ENCODE data around the gene F11.
"Not testable (repeated sequence)": the region's sequence is repeated elsewhere in the genome, so short reads cannot be mapped to it uniquely, and the experiment has no call there.

Gene F11

GRCh38 chr4:186271081-186271678 is 5.2 kb downstream of the F11 start:
- Mint-ChIP-seq H3K27ac (no peak overlapping the region), H3K9me3 (no peaks in the 10 kb centered on the region), H3K4me3 (no peak overlapping the region), H3K4me1 (ENCODE audit: low read depth) (no peaks in the 10 kb centered on the region), H3K27me3 (peaks cover 30% of the 10 kb centered on the region), H3K36me3 (ENCODE audit: low read depth) (no peaks in the 10 kb centered on the region)
- DNase-seq: no peak

- no peak overlapping the region for H3K4me3 Mint-ChIP-seq
- DNase-seq: no peak
- H3K27ac Mint-ChIP-seq: no peak overlapping the region
- no peaks in the 10 kb centered on the region for H3K36me3 Mint-ChIP-seq (ENCODE audit: low read depth)
- H3K27me3 Mint-ChIP-seq: peaks cover 17% of the 10 kb centered on the region
- H3K4me1 Mint-ChIP-seq (ENCODE audit: low read depth): no peaks in the 10 kb centered on the region
- H3K9me3 Mint-ChIP-seq: no peaks in the 10 kb centered on the region
Measured at GRCh38 chr4:186272699-186273391, 6.9 kb downstream of the F11 start.

- not testable (repeated sequence) for DNase-seq; H3K4me1 Mint-ChIP-seq (ENCODE audit: low read depth); H3K36me3 Mint-ChIP-seq (ENCODE audit: low read depth); H3K9me3 Mint-ChIP-seq; H3K27ac Mint-ChIP-seq; H3K4me3 Mint-ChIP-seq
- peaks cover 17% of the 10 kb centered on the region for H3K27me3 Mint-ChIP-seq
Measured at GRCh38 chr4:186273392-186273789, 7.4 kb downstream of the F11 start.

GRCh38 chr4:186283311-186283710 is 17.3 kb downstream of the F11 start:
- Mint-ChIP-seq H3K4me1 (ENCODE audit: low read depth) (no peaks in the 10 kb centered on the region), H3K9me3 (no peaks in the 10 kb centered on the region), H3K4me3 (no peak overlapping the region), H3K36me3 (ENCODE audit: low read depth) (no peaks in the 10 kb centered on the region), H3K27me3 (peaks cover 5% of the 10 kb centered on the region), H3K27ac (no peak overlapping the region)
- no peak for DNase-seq

- no peaks in the 10 kb centered on the region for H3K36me3 Mint-ChIP-seq (ENCODE audit: low read depth)
Measured at GRCh38 chr4:186285147-186285546, 19.2 kb downstream of the F11 start.

GRCh38 chr4:186286581-186286980 is 20.6 kb downstream of the F11 start:
- DNase-seq: no peak
- Mint-ChIP-seq H3K27me3 (peaks cover 4% of the 10 kb centered on the region), H3K9me3 (no peaks in the 10 kb centered on the region), H3K27ac (no peak overlapping the region), H3K4me1 (ENCODE audit: low read depth) (no peaks in the 10 kb centered on the region), H3K4me3 (no peak overlapping the region), H3K36me3 (ENCODE audit: low read depth) (no peaks in the 10 kb centered on the region)

More at GRCh38 chr4:186285147-186285546, 19.2 kb downstream of the F11 start:
- peaks cover 3% of the 10 kb centered on the region for H3K27me3 Mint-ChIP-seq
- H3K27ac Mint-ChIP-seq: no peak overlapping the region
- H3K9me3 Mint-ChIP-seq: no peaks in the 10 kb centered on the region
- H3K4me1 Mint-ChIP-seq (ENCODE audit: low read depth): no peaks in the 10 kb centered on the region
- H3K4me3 Mint-ChIP-seq: no peak overlapping the region
- no peak for DNase-seq

GRCh38 chr4:186291256-186291890 is 25.4 kb downstream of the F11 start:
- H3K9me3 Mint-ChIP-seq: no peaks in the 10 kb centered on the region
- no peak for DNase-seq
- H3K27ac Mint-ChIP-seq: no peak overlapping the region
- H3K27me3 Mint-ChIP-seq: peaks cover 30% of the 10 kb centered on the region
- no peak overlapping the region for H3K4me3 Mint-ChIP-seq
- no peaks in the 10 kb centered on the region for H3K4me1 Mint-ChIP-seq (ENCODE audit: low read depth)
- H3K36me3 Mint-ChIP-seq (ENCODE audit: low read depth): no peaks in the 10 kb centered on the region

- peaks cover 50% of the 10 kb centered on the region for H3K27me3 Mint-ChIP-seq
Measured at GRCh38 chr4:186294160-186294559, 28.2 kb downstream of the F11 start.

GRCh38 chr4:186296481-186296880 is 30.5 kb downstream of the F11 start:
- Mint-ChIP-seq H3K27me3 (peaks cover 62% of the 10 kb centered on the region), H3K9me3 (no peaks in the 10 kb centered on the region), H3K27ac (no peak overlapping the region), H3K36me3 (ENCODE audit: low read depth) (no peaks in the 10 kb centered on the region), H3K4me1 (ENCODE audit: low read depth) (peaks cover 4% of the 10 kb centered on the region), H3K4me3 (no peak overlapping the region)
- no peak for DNase-seq

More at GRCh38 chr4:186294160-186294559, 28.2 kb downstream of the F11 start:
- no peaks in the 10 kb centered on the region for H3K36me3 Mint-ChIP-seq (ENCODE audit: low read depth)
- H3K27ac Mint-ChIP-seq: no peak overlapping the region
- peaks cover 4% of the 10 kb centered on the region for H3K4me1 Mint-ChIP-seq (ENCODE audit: low read depth)
- no peak overlapping the region for H3K4me3 Mint-ChIP-seq
- no peaks in the 10 kb centered on the region for H3K9me3 Mint-ChIP-seq
- DNase-seq: no peak

- peaks cover 4% of the 10 kb centered on the region for H3K4me1 Mint-ChIP-seq (ENCODE audit: low read depth)
- no peaks in the 10 kb centered on the region for H3K9me3 Mint-ChIP-seq
- no peak overlapping the region for H3K27ac Mint-ChIP-seq
- H3K36me3 Mint-ChIP-seq (ENCODE audit: low read depth): no peaks in the 10 kb centered on the region
- no peak for DNase-seq
- no peak overlapping the region for H3K4me3 Mint-ChIP-seq
- peaks cover 57% of the 10 kb centered on the region for H3K27me3 Mint-ChIP-seq
Measured at GRCh38 chr4:186297013-186297645, 31.1 kb downstream of the F11 start.

- peaks cover 4% of the 10 kb centered on the region for H3K4me1 Mint-ChIP-seq (ENCODE audit: low read depth)
- no peak for DNase-seq
Measured at GRCh38 chr4:186298031-186298647, 32.1 kb downstream of the F11 start.

GRCh38 chr4:186299291-186299690 is 33.3 kb downstream of the F11 start:
- no peak overlapping the region for H3K4me3 Mint-ChIP-seq
- H3K9me3 Mint-ChIP-seq: no peaks in the 10 kb centered on the region

More at GRCh38 chr4:186298031-186298647, 32.1 kb downstream of the F11 start:
- Mint-ChIP-seq H3K27ac (no peak overlapping the region), H3K27me3 (peaks cover 56% of the 10 kb centered on the region), H3K36me3 (ENCODE audit: low read depth) (no peaks in the 10 kb centered on the region), H3K9me3 (no peaks in the 10 kb centered on the region), H3K4me3 (no peak overlapping the region)

GRCh38 chr4:186300659-186301390 is 34.8 kb downstream of the F11 start:
- Mint-ChIP-seq H3K4me3 (no peak overlapping the region), H3K9me3 (no peaks in the 10 kb centered on the region), H3K4me1 (ENCODE audit: low read depth) (peaks cover 4% of the 10 kb centered on the region), H3K36me3 (ENCODE audit: low read depth) (no peaks in the 10 kb centered on the region), H3K27me3 (peaks cover 58% of the 10 kb centered on the region), H3K27ac (no peak overlapping the region)
- DNase-seq: no peak

More at GRCh38 chr4:186299291-186299690, 33.3 kb downstream of the F11 start:
- Mint-ChIP-seq H3K27ac (no peak overlapping the region), H3K4me1 (ENCODE audit: low read depth) (peaks cover 4% of the 10 kb centered on the region), H3K36me3 (ENCODE audit: low read depth) (no peaks in the 10 kb centered on the region), H3K27me3 (peaks cover 53% of the 10 kb centered on the region)
- no peak for DNase-seq

- no peak overlapping the region for H3K4me3 Mint-ChIP-seq
- no peak for DNase-seq
- H3K9me3 Mint-ChIP-seq: no peaks in the 10 kb centered on the region
- H3K27ac Mint-ChIP-seq: no peak overlapping the region
- peaks cover 51% of the 10 kb centered on the region for H3K27me3 Mint-ChIP-seq
- H3K36me3 Mint-ChIP-seq (ENCODE audit: low read depth): no peaks in the 10 kb centered on the region
- H3K4me1 Mint-ChIP-seq (ENCODE audit: low read depth): no peaks in the 10 kb centered on the region
Measured at GRCh38 chr4:186304216-186304615, 38.2 kb downstream of the F11 start.

Measured in activated T-cell treated with anti-CD3 and anti-CD28 coated beads, Interleukin-2, amount 50 U/mL, for 24 hours (primary cell).